ENCODE data around the gene ADRA2B.

ADRA2B gene

DNA sequence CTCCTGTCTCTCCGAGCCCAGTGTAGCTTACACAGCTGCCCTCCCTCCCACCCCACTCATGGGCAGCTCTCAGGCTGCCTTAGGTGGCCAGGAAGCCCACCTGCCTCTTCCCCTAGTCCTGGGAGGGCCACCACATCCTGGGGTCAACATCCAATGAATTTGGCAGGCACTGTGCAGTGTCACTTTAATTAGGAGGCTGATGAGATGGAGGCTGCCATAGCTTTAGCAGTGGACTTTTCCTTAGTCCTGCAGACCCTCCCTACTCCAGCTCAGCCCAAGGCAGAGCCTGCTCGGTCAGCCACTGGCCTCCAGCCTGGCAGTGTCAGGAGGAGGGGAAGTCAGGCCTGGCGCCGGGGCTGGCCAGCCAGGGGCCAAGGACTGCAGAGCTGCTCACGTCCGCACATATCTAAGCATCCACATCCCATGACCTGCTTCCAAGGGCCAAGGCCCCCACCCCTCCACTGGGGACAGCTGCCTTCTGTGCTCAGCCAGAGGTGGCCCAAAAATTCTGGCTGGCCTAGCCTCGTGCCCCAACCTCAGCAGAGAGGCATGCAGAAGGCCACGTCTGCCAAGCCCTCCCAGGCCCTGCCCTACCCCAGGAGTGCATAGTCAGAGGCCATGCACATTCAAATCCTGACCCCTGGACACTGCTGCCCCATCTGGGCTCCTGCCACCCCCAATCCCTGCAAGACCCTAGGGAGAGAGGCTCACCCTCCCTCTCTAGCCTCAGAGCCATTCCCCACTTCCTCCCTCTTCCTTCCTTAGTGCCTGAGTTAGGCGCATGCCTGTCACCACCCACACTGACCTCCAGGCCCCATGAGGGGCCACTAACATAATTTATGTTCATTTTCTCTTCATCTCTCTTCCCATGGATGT, 33.1 kb downstream of the ADRA2B start:
- Histone ChIP-seq H3K27ac (replicated peaks) (no peak overlapping the region), H3K4me3 (replicated peaks; ENCODE audit: insufficient read depth, low read length) (no peak overlapping the region), H3K27me3 (ENCODE audit: insufficient read depth, poor library complexity, severe bottlenecking) (no peaks in the 10 kb centered on the region)
- TF ChIP-seq POLR2AphosphoS5 (IDR thresholded peaks at IDR 0.05; ENCODE audit: low read depth) (no peak), GABPA (IDR thresholded peaks at IDR 0.05; ENCODE audit: low read depth) (no peak), SPI1 (IDR thresholded peaks at IDR 0.05; ENCODE audit: borderline replicate concordance, low read depth) (no peak)
- TF ChIP-seq, protein P1, sequence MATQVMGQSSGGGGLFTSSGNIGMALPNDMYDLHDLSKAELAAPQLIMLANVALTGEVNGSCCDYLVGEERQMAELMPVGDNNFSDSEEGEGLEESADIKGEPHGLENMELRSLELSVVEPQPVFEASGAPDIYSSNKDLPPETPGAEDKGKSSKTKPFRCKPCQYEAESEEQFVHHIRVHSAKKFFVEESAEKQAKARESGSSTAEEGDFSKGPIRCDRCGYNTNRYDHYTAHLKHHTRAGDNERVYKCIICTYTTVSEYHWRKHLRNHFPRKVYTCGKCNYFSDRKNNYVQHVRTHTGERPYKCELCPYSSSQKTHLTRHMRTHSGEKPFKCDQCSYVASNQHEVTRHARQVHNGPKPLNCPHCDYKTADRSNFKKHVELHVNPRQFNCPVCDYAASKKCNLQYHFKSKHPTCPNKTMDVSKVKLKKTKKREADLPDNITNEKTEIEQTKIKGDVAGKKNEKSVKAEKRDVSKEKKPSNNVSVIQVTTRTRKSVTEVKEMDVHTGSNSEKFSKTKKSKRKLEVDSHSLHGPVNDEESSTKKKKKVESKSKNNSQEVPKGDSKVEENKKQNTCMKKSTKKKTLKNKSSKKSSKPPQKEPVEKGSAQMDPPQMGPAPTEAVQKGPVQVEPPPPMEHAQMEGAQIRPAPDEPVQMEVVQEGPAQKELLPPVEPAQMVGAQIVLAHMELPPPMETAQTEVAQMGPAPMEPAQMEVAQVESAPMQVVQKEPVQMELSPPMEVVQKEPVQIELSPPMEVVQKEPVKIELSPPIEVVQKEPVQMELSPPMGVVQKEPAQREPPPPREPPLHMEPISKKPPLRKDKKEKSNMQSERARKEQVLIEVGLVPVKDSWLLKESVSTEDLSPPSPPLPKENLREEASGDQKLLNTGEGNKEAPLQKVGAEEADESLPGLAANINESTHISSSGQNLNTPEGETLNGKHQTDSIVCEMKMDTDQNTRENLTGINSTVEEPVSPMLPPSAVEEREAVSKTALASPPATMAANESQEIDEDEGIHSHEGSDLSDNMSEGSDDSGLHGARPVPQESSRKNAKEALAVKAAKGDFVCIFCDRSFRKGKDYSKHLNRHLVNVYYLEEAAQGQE (IDR thresholded peaks at IDR 0.05; ENCODE audit: insufficient replicate concordance, low read depth), result no peak
- TF ChIP-seq, protein P2, sequence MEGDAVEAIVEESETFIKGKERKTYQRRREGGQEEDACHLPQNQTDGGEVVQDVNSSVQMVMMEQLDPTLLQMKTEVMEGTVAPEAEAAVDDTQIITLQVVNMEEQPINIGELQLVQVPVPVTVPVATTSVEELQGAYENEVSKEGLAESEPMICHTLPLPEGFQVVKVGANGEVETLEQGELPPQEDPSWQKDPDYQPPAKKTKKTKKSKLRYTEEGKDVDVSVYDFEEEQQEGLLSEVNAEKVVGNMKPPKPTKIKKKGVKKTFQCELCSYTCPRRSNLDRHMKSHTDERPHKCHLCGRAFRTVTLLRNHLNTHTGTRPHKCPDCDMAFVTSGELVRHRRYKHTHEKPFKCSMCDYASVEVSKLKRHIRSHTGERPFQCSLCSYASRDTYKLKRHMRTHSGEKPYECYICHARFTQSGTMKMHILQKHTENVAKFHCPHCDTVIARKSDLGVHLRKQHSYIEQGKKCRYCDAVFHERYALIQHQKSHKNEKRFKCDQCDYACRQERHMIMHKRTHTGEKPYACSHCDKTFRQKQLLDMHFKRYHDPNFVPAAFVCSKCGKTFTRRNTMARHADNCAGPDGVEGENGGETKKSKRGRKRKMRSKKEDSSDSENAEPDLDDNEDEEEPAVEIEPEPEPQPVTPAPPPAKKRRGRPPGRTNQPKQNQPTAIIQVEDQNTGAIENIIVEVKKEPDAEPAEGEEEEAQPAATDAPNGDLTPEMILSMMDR (IDR thresholded peaks at IDR 0.05; ENCODE audit: insufficient read depth, low read length), result no peak
- no peak for DNase-seq (ENCODE audit: low read depth in 1 of 2, low spot score in 1 of 2)

DNA sequence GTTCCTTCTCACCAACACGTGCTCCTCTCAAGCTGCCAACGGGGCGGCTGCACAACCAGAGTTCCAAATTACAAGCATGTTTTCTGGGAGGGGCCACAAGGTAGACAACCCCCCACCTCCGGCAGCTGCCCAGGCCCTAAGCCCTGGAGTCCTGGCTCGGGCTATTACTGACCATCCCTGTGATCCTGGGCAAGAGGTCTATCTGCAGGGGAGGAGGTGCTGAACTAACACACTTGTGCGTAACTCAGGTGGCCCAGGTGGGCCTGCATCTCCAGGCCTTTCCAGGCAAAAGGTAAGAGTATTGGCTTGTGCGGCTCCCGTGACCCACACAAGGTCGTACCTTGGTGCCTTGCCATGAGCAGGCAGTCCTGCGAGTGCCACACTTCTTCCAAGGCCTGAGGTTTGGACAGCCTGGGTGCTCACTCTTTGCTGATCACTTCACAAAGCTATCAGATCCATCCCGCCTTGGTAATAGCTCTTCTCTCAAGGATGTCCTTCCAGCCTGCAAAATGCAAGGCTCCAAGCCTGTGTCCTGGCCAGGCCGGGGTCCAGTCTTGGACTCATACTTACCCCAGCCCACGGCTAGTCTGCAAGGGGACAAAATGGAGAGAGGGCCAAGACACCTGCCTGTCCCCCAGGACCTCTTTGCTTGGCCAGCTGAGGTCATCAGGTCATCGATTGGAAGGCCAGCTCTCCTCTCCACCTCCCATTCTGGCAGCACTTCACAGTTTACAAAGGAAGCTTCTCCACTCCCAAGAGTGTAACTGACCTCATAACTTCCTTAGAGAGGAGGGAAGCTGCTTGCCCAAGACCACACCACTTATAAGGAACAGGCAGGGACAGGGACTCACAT, 33.9 kb downstream of the ADRA2B start:
- Histone ChIP-seq H3K27me3 (ENCODE audit: insufficient read depth, poor library complexity, severe bottlenecking) (no peaks in the 10 kb centered on the region), H3K4me3 (replicated peaks; ENCODE audit: insufficient read depth, low read length) (no peak overlapping the region), H3K27ac (replicated peaks) (no peak overlapping the region)
- TF ChIP-seq, protein P1 (IDR thresholded peaks at IDR 0.05; ENCODE audit: insufficient replicate concordance, low read depth), result no peak
- no peak for TF ChIP-seq POLR2AphosphoS5 (IDR thresholded peaks at IDR 0.05; ENCODE audit: low read depth)
- no peak for TF ChIP-seq SPI1 (IDR thresholded peaks at IDR 0.05; ENCODE audit: borderline replicate concordance, low read depth)
- TF ChIP-seq, protein P2 (IDR thresholded peaks at IDR 0.05; ENCODE audit: insufficient read depth, low read length), result no peak
- TF ChIP-seq GABPA (IDR thresholded peaks at IDR 0.05; ENCODE audit: low read depth), result no peak
- DNase-seq (ENCODE audit: low read depth in 1 of 2, low spot score in 1 of 2), result no peak

DNA sequence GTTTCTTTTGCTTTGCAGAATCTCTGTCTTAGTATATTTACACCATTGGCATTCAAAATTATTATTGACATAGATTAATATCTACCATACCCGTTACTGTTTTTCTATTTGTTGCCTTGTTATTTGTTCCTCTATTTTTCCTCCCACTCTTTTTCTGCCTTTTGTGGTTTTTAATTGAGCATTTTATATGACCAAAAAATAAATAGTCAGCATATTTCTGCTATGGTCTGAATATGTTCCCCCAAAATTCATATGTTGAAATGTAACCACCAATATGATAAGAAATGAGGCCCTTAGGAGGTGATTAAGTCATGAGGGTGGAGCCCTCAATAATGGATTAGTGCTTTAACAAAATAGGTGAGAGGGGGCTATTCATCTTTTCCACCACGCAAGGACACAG, 35.3 kb downstream of the ADRA2B start:
- Histone ChIP-seq H3K27me3 (ENCODE audit: insufficient read depth, poor library complexity, severe bottlenecking) (no peaks in the 10 kb centered on the region), H3K4me3 (replicated peaks; ENCODE audit: insufficient read depth, low read length) (no peak overlapping the region), H3K27ac (replicated peaks) (no peak overlapping the region)
- no peak for DNase-seq (ENCODE audit: low read depth in 1 of 2, low spot score in 1 of 2)
- TF ChIP-seq, protein P1 (IDR thresholded peaks at IDR 0.05; ENCODE audit: insufficient replicate concordance, low read depth), result no peak

All from HL-60 (cell line).